Measurements from ENCODE around the gene FBLN2. TPM values are rescaled to one million over a fixed set of nuclear protein-coding genes. Genes with fewer than 3 reads are reported as not detected.

The FBLN2 gene
- total RNA-seq, 1 experiment from 2014 or later, result 36.7 TPM

GRCh38 chr3:13578251-13578650 is 29.3 kb downstream of the FBLN2 start:
- intact Hi-C loops (cut with micrococcal nuclease; ENCODE audit: unreplicated experiment), result no loop called here
- H3K9me3 ChIP-seq, result no peaks in the 10 kb centered on the region
- no peaks in the 10 kb centered on the region for H3K9me3 Mint-ChIP-seq (ENCODE audit: unreplicated experiment)

GRCh38 chr3:13579063-13579462 is 30.1 kb downstream of the FBLN2 start:
- intact Hi-C loops (cut with micrococcal nuclease; ENCODE audit: unreplicated experiment), result no loop called here
- H3K27me3 ChIP-seq (replicated peaks; ENCODE audit: control insufficient read depth, insufficient read depth, low read length), result no peaks in the 10 kb centered on the region
- TF ChIP-seq, protein P1, sequence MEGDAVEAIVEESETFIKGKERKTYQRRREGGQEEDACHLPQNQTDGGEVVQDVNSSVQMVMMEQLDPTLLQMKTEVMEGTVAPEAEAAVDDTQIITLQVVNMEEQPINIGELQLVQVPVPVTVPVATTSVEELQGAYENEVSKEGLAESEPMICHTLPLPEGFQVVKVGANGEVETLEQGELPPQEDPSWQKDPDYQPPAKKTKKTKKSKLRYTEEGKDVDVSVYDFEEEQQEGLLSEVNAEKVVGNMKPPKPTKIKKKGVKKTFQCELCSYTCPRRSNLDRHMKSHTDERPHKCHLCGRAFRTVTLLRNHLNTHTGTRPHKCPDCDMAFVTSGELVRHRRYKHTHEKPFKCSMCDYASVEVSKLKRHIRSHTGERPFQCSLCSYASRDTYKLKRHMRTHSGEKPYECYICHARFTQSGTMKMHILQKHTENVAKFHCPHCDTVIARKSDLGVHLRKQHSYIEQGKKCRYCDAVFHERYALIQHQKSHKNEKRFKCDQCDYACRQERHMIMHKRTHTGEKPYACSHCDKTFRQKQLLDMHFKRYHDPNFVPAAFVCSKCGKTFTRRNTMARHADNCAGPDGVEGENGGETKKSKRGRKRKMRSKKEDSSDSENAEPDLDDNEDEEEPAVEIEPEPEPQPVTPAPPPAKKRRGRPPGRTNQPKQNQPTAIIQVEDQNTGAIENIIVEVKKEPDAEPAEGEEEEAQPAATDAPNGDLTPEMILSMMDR (IDR thresholded peaks at IDR 0.05; ENCODE audit: insufficient read depth in 1 of 2, low read depth in 1 of 2, low read length in 1 of 2, severe bottlenecking in 1 of 2, unreplicated experiment in 1 of 2), result no peak
- peaks cover 7% of the 10 kb centered on the region for H3K4me1 Mint-ChIP-seq (ENCODE audit: low read depth, unreplicated experiment)
- H3K9me3 Mint-ChIP-seq (ENCODE audit: unreplicated experiment), result no peaks in the 10 kb centered on the region
- H3K36me3 ChIP-seq (ENCODE audit: control insufficient read depth, insufficient read depth, low read length), result no peaks in the 10 kb centered on the region; the same call in 1 of the 2 replicates
- no peaks in the 10 kb centered on the region for H3K27me3 Mint-ChIP-seq (ENCODE audit: insufficient read depth, unreplicated experiment)
- H3K4me3 ChIP-seq (ENCODE audit: low read depth, low read length), result no peak overlapping the region
- no peak for DNase-seq
- no peaks in the 10 kb centered on the region for H3K9me3 ChIP-seq
- ChIA-PET POLR2A (no interaction called here), CTCF (no interaction called here)
- peaks cover 5% of the 10 kb centered on the region for H3K4me1 ChIP-seq
- H3K27ac Mint-ChIP-seq (ENCODE audit: unreplicated experiment), result no peak overlapping the region
- H3K36me3 Mint-ChIP-seq (ENCODE audit: insufficient read depth, unreplicated experiment), result peaks cover 5% of the 10 kb centered on the region
- no TSS peak for BruUV-seq (replicated peaks)
- H3K4me3 Mint-ChIP-seq (ENCODE audit: unreplicated experiment), result no peak overlapping the region

More at GRCh38 chr3:13578251-13578650, 29.3 kb downstream of the FBLN2 start:
- TF ChIP-seq, protein P1 (IDR thresholded peaks at IDR 0.05; ENCODE audit: insufficient read depth in 1 of 2, low read depth in 1 of 2, low read length in 1 of 2, severe bottlenecking in 1 of 2, unreplicated experiment in 1 of 2), result no peak
- CTCF ChIA-PET, result interaction anchor here (1.3 kb wide), 1 partner anchor 17 kb away, joined by 3 read pairs; no protein-coding TSS in a partner anchor
- BruUV-seq (replicated peaks), result no TSS peak
- Histone ChIP-seq H3K36me3 (ENCODE audit: control insufficient read depth, insufficient read depth, low read length) (no peaks in the 10 kb centered on the region; the same call in 1 of the 2 replicates), H3K4me3 (ENCODE audit: low read depth, low read length) (no peak overlapping the region), H3K4me1 (peaks cover 5% of the 10 kb centered on the region), H3K27me3 (replicated peaks; ENCODE audit: control insufficient read depth, insufficient read depth, low read length) (no peaks in the 10 kb centered on the region)
- no peak overlapping the region for H3K4me3 Mint-ChIP-seq (ENCODE audit: unreplicated experiment)
- no peak overlapping the region for H3K27ac Mint-ChIP-seq (ENCODE audit: unreplicated experiment)
- POLR2A ChIA-PET, result no interaction called here
- peaks cover 5% of the 10 kb centered on the region for H3K36me3 Mint-ChIP-seq (ENCODE audit: insufficient read depth, unreplicated experiment)
- no peak for DNase-seq
- no peaks in the 10 kb centered on the region for H3K27me3 Mint-ChIP-seq (ENCODE audit: insufficient read depth, unreplicated experiment)
- peaks cover 7% of the 10 kb centered on the region for H3K4me1 Mint-ChIP-seq (ENCODE audit: low read depth, unreplicated experiment)

DNA sequence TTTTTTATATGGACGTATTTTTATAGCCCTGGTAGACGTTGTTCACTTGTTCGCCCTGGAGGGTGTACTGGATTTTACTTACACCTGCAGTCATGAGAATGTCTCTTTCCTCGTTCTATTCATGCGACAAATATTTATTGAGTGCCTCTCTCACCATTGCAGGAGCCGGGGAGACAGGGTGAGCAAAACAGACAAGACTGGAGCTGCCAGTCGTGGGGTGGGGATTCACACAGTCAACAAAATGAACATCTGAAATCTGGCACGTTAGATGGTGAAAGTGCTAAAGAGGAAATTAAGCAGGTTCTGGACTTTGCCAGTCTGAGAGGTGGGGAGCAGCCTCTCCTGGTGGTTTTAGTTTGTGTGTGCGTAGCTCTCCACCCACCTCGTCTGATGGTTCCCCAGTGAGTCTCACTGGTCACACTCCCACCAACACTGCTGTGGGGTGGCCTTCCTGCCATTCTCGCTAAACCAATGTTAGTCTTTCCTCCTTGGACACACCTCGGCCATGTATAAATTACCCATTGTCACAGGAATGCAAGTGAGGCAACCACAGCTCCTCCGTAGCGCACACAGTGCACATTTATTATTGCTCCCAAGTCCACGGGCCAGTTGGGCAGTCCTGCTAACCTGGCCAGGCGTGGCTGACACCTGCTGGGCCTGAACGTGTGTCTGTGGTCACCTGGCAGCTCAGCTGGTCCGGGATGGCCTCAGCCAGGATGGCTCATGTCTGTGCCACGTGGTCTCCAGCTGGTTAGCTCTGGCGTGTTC is 31.5 kb downstream of the FBLN2 start:
- TF ChIP-seq, protein P1 (IDR thresholded peaks at IDR 0.05; ENCODE audit: insufficient read depth in 1 of 2, low read depth in 1 of 2, low read length in 1 of 2, severe bottlenecking in 1 of 2, unreplicated experiment in 1 of 2), result no peak
- intact Hi-C loops (cut with micrococcal nuclease; ENCODE audit: unreplicated experiment), result no loop called here
- Histone ChIP-seq H3K36me3 (ENCODE audit: control insufficient read depth, insufficient read depth, low read length) (no peaks in the 10 kb centered on the region; the same call in 1 of the 2 replicates), H3K4me1 (peaks cover 5% of the 10 kb centered on the region; the same call in 1 of the 2 replicates), H3K4me3 (ENCODE audit: low read depth, low read length) (no peak overlapping the region), H3K9me3 (no peaks in the 10 kb centered on the region), H3K27me3 (replicated peaks; ENCODE audit: control insufficient read depth, insufficient read depth, low read length) (no peaks in the 10 kb centered on the region)
- Mint-ChIP-seq H3K36me3 (ENCODE audit: insufficient read depth, unreplicated experiment) (peaks cover 5% of the 10 kb centered on the region), H3K27ac (ENCODE audit: unreplicated experiment) (peak overlapping the region; percentile 45), H3K4me3 (ENCODE audit: unreplicated experiment) (no peak overlapping the region), H3K27me3 (ENCODE audit: insufficient read depth, unreplicated experiment) (no peaks in the 10 kb centered on the region), H3K9me3 (ENCODE audit: unreplicated experiment) (no peaks in the 10 kb centered on the region), H3K4me1 (ENCODE audit: low read depth, unreplicated experiment) (peaks cover 7% of the 10 kb centered on the region)
- ChIA-PET POLR2A (no interaction called here), CTCF (no interaction called here)
- no TSS peak for BruUV-seq (replicated peaks)
- DNase-seq, result peak in 1 of 2 experiments; percentile 37
